ENCODE measurements around the gene LIME1.

The LIME1 gene

GRCh38 chr20:63750807-63751470 is 14.5 kb downstream of the LIME1 start:
- DNase-seq (ENCODE audit: low read depth): no peak

GRCh38 chr20:63751471-63752271 is 15.2 kb downstream of the LIME1 start:
- DNase-seq (ENCODE audit: low read depth): no peak

- DNase-seq (ENCODE audit: low read depth): no peak
Measured at GRCh38 chr20:63752411-63753101, 16.1 kb downstream of the LIME1 start.

GRCh38 chr20:63753381-63753780 is 16.9 kb downstream of the LIME1 start:
- no peak for DNase-seq (ENCODE audit: low read depth)

GRCh38 chr20:63754008-63754407 is 17.5 kb downstream of the LIME1 start:
- no peak for DNase-seq (ENCODE audit: low read depth)

GRCh38 chr20:63755933-63756647 is 19.6 kb downstream of the LIME1 start:
- no peak for DNase-seq (ENCODE audit: low read depth)

GRCh38 chr20:63756648-63756991 is 20.2 kb downstream of the LIME1 start:
- DNase-seq (ENCODE audit: low read depth): no peak

- DNase-seq (ENCODE audit: low read depth): no peak
Measured at GRCh38 chr20:63758152-63758551, 21.7 kb downstream of the LIME1 start.

- no peak for DNase-seq (ENCODE audit: low read depth)
Measured at GRCh38 chr20:63759377-63759901, 23.0 kb downstream of the LIME1 start.

GRCh38 chr20:63765082-63765873 is 28.8 kb downstream of the LIME1 start:
- DNase-seq (ENCODE audit: low read depth): no peak

- DNase-seq (ENCODE audit: low read depth): no peak
Measured at GRCh38 chr20:63765902-63766301, 29.4 kb downstream of the LIME1 start.

- no peak for DNase-seq (ENCODE audit: low read depth)
Measured at GRCh38 chr20:63766695-63767426, 30.4 kb downstream of the LIME1 start.

- no peak for DNase-seq (ENCODE audit: low read depth)
Measured at GRCh38 chr20:63767456-63767855, 31.0 kb downstream of the LIME1 start.

GRCh38 chr20:63767886-63768285 is 31.4 kb downstream of the LIME1 start:
- DNase-seq (ENCODE audit: low read depth): no peak

GRCh38 chr20:63768591-63769515 is 32.4 kb downstream of the LIME1 start:
- DNase-seq (ENCODE audit: low read depth): no peak

GRCh38 chr20:63769891-63770474 is 33.5 kb downstream of the LIME1 start:
- DNase-seq (ENCODE audit: low read depth): no peak

GRCh38 chr20:63771046-63771707 is 34.7 kb downstream of the LIME1 start:
- no peak for DNase-seq (ENCODE audit: low read depth)

GRCh38 chr20:63772781-63773518 is 36.5 kb downstream of the LIME1 start:
- no peak for DNase-seq (ENCODE audit: low read depth)

Data from stimulated activated CD8-positive, alpha-beta memory T cell treated with anti-CD3 and anti-CD28 coated beads, Interleukin-15, amount 100 ng/mL, for 24 hours (primary cell).